ENCODE measurements around the gene SERPINB1.

The SERPINB1 gene

DNA sequence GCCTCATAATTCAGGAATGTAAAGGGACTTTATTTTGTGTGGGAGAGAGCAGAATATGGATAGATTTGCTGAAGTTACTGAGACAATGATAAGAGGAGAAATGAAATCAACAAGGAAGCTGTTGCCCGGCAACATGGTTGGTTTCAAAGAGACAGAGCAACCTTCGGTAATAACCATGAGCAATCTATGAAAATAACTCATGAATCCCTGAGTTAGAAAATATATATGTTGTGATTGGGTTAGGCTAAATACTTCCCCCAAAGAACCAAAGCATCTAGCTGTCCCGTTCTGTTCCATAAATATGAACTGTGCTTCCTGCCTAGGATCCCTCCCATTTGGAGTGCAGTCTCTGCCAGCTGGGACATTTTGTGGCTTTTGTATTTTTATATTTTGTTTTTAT lies 23.1 kb downstream of the SERPINB1 start:
- peaks cover 12% of the 10 kb centered on the region for H3K36me3 ChIP-seq (ENCODE audit: low read length)
- no peaks in the 10 kb centered on the region for H3K9me2 ChIP-seq (replicated peaks; ENCODE audit: insufficient read depth, low read length)
- no peak overlapping the region for H3K27ac ChIP-seq (ENCODE audit: low read depth, low read length)
- peaks cover 18% of the 10 kb centered on the region for H3K9me3 ChIP-seq (ENCODE audit: insufficient read depth, low read length)
- no peak overlapping the region for H3K4me2 ChIP-seq (ENCODE audit: low read depth, low read length, poor library complexity, severe bottlenecking)
- H3K9ac ChIP-seq (ENCODE audit: low read length): no peak overlapping the region
- H3K4me3 ChIP-seq (ENCODE audit: insufficient read depth, low read length, poor library complexity, severe bottlenecking): no peak overlapping the region
- no peaks in the 10 kb centered on the region for H3K79me2 ChIP-seq (ENCODE audit: insufficient read depth, low read length)
- no peak overlapping the region for H2AFZ ChIP-seq (ENCODE audit: low read depth, low read length, severe bottlenecking)
- no peaks in the 10 kb centered on the region for H4K20me1 ChIP-seq (ENCODE audit: low read depth, low read length)
- no peaks in the 10 kb centered on the region for H3K27me3 ChIP-seq (ENCODE audit: low read length)
- TF ChIP-seq, protein P1, sequence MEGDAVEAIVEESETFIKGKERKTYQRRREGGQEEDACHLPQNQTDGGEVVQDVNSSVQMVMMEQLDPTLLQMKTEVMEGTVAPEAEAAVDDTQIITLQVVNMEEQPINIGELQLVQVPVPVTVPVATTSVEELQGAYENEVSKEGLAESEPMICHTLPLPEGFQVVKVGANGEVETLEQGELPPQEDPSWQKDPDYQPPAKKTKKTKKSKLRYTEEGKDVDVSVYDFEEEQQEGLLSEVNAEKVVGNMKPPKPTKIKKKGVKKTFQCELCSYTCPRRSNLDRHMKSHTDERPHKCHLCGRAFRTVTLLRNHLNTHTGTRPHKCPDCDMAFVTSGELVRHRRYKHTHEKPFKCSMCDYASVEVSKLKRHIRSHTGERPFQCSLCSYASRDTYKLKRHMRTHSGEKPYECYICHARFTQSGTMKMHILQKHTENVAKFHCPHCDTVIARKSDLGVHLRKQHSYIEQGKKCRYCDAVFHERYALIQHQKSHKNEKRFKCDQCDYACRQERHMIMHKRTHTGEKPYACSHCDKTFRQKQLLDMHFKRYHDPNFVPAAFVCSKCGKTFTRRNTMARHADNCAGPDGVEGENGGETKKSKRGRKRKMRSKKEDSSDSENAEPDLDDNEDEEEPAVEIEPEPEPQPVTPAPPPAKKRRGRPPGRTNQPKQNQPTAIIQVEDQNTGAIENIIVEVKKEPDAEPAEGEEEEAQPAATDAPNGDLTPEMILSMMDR (IDR thresholded peaks at IDR 0.05; ENCODE audit: insufficient read depth, low read length, poor library complexity, severe bottlenecking): no peak
- no peak for TF ChIP-seq EZH2phosphoT487 (conservative IDR thresholded peaks at IDR 0.05; ENCODE audit: low read length)
- no peaks in the 10 kb centered on the region for H3F3A ChIP-seq (ENCODE audit: insufficient read depth)

DNA sequence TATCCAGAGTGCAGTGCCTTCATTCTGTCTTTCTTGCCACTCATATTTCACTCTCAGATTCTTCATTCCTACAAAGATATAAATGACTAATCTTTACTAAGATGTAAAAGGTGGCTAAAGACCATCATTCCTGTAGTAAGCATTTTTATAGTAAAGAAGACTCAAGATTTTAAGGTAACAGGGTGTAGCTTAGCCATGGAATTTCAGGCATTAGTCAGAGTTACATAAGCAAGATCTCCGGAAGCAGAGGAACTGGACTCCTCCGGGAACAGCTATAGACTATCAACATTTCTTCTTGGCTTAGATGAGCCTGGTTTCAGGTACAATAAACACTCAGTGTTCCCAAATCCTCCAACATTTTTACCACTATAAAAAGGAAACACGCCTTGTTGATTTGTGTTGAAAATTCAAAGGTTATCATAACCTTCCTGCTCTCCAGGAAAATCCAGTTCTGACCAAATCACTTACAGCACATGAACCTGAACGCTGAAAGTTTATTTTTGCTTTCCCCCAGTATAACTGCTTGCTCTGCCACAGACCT lies 23.7 kb downstream of the SERPINB1 start:
- Histone ChIP-seq H3K4me3 (ENCODE audit: insufficient read depth, low read length, poor library complexity, severe bottlenecking) (no peak overlapping the region), H3K4me2 (ENCODE audit: low read depth, low read length, poor library complexity, severe bottlenecking) (no peak overlapping the region), H3K9me2 (replicated peaks; ENCODE audit: insufficient read depth, low read length) (no peaks in the 10 kb centered on the region), H3K79me2 (ENCODE audit: insufficient read depth, low read length) (no peaks in the 10 kb centered on the region), H3K27me3 (ENCODE audit: low read length) (no peaks in the 10 kb centered on the region), H2AFZ (ENCODE audit: low read depth, low read length, severe bottlenecking) (no peak overlapping the region), H3K36me3 (ENCODE audit: low read length) (peaks cover 12% of the 10 kb centered on the region), H3K9me3 (ENCODE audit: insufficient read depth, low read length) (peaks cover 18% of the 10 kb centered on the region), H4K20me1 (ENCODE audit: low read depth, low read length) (no peaks in the 10 kb centered on the region), H3K27ac (ENCODE audit: low read depth, low read length) (no peak overlapping the region), H3F3A (ENCODE audit: insufficient read depth) (no peaks in the 10 kb centered on the region), H3K9ac (ENCODE audit: low read length) (no peak overlapping the region)
- TF ChIP-seq EZH2phosphoT487 (conservative IDR thresholded peaks at IDR 0.05; ENCODE audit: low read length): no peak
- TF ChIP-seq, protein P1 (IDR thresholded peaks at IDR 0.05; ENCODE audit: insufficient read depth, low read length, poor library complexity, severe bottlenecking): no peak

DNA sequence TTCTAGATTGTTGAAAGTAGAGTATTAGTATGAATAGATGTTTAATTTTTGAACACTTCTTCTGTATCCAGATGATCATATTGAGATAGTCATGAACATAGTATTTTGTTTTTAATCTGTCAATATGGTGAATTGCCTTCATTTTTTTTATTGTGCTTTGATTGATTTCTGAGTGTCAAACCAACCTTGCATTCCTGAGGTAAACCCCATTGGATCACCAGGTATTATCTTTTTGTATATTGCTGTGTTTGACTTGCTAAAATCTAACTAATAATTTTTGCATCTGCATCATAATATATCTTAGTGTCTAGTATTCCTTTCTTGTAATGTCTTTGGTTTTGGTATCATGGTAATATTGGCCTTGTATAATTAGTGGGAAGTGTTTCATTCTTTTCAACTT lies 25.5 kb downstream of the SERPINB1 start:
- no peaks in the 10 kb centered on the region for H3F3A ChIP-seq (ENCODE audit: insufficient read depth)
- H3K9ac ChIP-seq (ENCODE audit: low read length): no peak overlapping the region
- no peaks in the 10 kb centered on the region for H3K79me2 ChIP-seq (ENCODE audit: insufficient read depth, low read length)
- peaks cover 12% of the 10 kb centered on the region for H3K36me3 ChIP-seq (ENCODE audit: low read length)
- TF ChIP-seq EZH2phosphoT487 (conservative IDR thresholded peaks at IDR 0.05; ENCODE audit: low read length): no peak
- TF ChIP-seq, protein P1 (IDR thresholded peaks at IDR 0.05; ENCODE audit: insufficient read depth, low read length, poor library complexity, severe bottlenecking): no peak
- H2AFZ ChIP-seq (ENCODE audit: low read depth, low read length, severe bottlenecking): no peak overlapping the region
- no peak overlapping the region for H3K4me3 ChIP-seq (ENCODE audit: insufficient read depth, low read length, poor library complexity, severe bottlenecking)
- H3K9me3 ChIP-seq (ENCODE audit: insufficient read depth, low read length): peaks cover 18% of the 10 kb centered on the region
- no peak overlapping the region for H3K4me2 ChIP-seq (ENCODE audit: low read depth, low read length, poor library complexity, severe bottlenecking)
- H3K27ac ChIP-seq (ENCODE audit: low read depth, low read length): no peak overlapping the region
- no peaks in the 10 kb centered on the region for H4K20me1 ChIP-seq (ENCODE audit: low read depth, low read length)
- H3K27me3 ChIP-seq (ENCODE audit: low read length): no peaks in the 10 kb centered on the region
- H3K9me2 ChIP-seq (replicated peaks; ENCODE audit: insufficient read depth, low read length): no peaks in the 10 kb centered on the region

Data from SU-DHL-6 (cell line).